ENCODE results near the gene TARS1.

DNA sequence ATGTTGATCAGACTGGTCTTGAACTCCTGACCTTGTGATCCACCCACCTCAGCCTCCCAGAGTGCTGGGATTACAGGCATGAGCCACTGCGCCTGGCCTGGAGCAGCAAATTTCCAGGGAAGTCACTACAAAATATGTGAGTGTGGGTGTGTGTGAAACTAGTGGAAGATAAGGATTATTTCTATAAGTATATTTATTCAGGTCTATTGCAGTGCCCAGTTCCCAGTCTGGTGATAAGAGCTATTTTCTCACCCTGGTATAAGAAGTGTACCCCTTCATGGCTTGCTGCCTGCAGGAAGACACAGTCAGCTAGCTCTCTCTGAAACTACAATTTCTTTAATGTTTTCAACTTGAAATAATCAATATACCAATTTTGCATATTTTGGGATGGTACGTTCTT lies 37.1 kb downstream of the TARS1 start:
- no peak for TF ChIP-seq POLR2A (IDR thresholded peaks at IDR 0.05)
- TF ChIP-seq, protein P1, sequence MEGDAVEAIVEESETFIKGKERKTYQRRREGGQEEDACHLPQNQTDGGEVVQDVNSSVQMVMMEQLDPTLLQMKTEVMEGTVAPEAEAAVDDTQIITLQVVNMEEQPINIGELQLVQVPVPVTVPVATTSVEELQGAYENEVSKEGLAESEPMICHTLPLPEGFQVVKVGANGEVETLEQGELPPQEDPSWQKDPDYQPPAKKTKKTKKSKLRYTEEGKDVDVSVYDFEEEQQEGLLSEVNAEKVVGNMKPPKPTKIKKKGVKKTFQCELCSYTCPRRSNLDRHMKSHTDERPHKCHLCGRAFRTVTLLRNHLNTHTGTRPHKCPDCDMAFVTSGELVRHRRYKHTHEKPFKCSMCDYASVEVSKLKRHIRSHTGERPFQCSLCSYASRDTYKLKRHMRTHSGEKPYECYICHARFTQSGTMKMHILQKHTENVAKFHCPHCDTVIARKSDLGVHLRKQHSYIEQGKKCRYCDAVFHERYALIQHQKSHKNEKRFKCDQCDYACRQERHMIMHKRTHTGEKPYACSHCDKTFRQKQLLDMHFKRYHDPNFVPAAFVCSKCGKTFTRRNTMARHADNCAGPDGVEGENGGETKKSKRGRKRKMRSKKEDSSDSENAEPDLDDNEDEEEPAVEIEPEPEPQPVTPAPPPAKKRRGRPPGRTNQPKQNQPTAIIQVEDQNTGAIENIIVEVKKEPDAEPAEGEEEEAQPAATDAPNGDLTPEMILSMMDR (IDR thresholded peaks at IDR 0.05), result no peak

Data from sigmoid colon (tissue), 3 donors.